Suprapubic skin (tissue), 4 donors: ENCODE measurements around the gene ARRDC5. TPM values are rescaled to one million over a fixed set of nuclear protein-coding genes. Genes with fewer than 3 reads are reported as not detected.
"Not testable (repeated sequence)": the region's sequence is repeated elsewhere in the genome, so short reads cannot be mapped to it uniquely, and the experiment has no call there.

ENCODE experiments used
- DNase-seq, 2 donors: peaks; one replicate each; pipeline ENCODE4 v3.0.0-alpha.2; 2019; ENCODE audit warnings: low spot score in 2 of 2
- H3K27ac ChIP-seq: fragments of 200-600 bp; sonication (generic); one replicate; pipeline ENCODE4 v1.5.1; 2019
- H3K27me3 ChIP-seq: fragments of 200-600 bp; sonication (generic); one replicate; pipeline ENCODE4 v1.5.1; 2019
- H3K36me3 ChIP-seq: fragments of 200-600 bp; sonication (generic); one replicate; pipeline ENCODE4 v1.5.1; 2019
- H3K4me1 ChIP-seq: fragments of 200-600 bp; sonication (generic); one replicate; pipeline ENCODE4 v1.5.1; 2019
- H3K4me3 ChIP-seq: fragments of 200-600 bp; sonication (generic); one replicate; pipeline ENCODE4 v1.5.1; 2019; ENCODE audit warnings: mild to moderate bottlenecking
- H3K9me3 ChIP-seq: fragments of 200-600 bp; sonication (generic); one replicate; pipeline ENCODE4 v1.5.1; 2019
- EP300 ChIP-seq: sonication (generic); formaldehyde crosslinking; IDR thresholded peaks from one replicate; pipeline ENCODE4 v1.6.1; 2017; ENCODE audit warnings: antibody characterized with exemption
- POLR2A ChIP-seq, 2 donors: fragments of 450-650 bp; IDR thresholded peaks; one replicate each; pipeline ENCODE4 v1.6.1; 2017; ENCODE audit warnings: antibody characterized with exemption in 2 of 2, mild to moderate bottlenecking in 2 of 2, moderate library complexity in 2 of 2
- POLR2AphosphoS5 ChIP-seq, 3 donors: sonication (generic); formaldehyde crosslinking; IDR thresholded peaks; one replicate each; pipeline ENCODE4 v1.6.1; 2017; ENCODE audit warnings: antibody characterized with exemption in 3 of 3
- WGBS: methylation state at CpG from one replicate; pipeline ENCODE4 v1.1.5; 2018; 5-methylcytosine and 5-hydroxymethylcytosine counted together
- total RNA-seq, 4 donors: library from RNA; depleted of rRNA; stranded (reverse); fragments of >200 nt; gene quantifications; one replicate each; pipeline ENCODE4 v1.1.0, GENCODE V29; 2016
- TF ChIP-seq, protein P1 (sequence below), 2 donors: fragments of 200-600 bp in 1 of 2; fragments of 450-650 bp in 1 of 2; sonication (generic) in 1 of 2; IDR thresholded peaks; one replicate each; pipeline ENCODE4 v1.5.1; 2016 to 2019; ENCODE audit warnings: antibody characterized with exemption in 2 of 2, mild to moderate bottlenecking in 1 of 2, moderate library complexity in 1 of 2

Gene ARRDC5
- under 1 TPM in 1 of 4 donors, not detected in 3; 0.48 TPM for total RNA-seq

DNA sequence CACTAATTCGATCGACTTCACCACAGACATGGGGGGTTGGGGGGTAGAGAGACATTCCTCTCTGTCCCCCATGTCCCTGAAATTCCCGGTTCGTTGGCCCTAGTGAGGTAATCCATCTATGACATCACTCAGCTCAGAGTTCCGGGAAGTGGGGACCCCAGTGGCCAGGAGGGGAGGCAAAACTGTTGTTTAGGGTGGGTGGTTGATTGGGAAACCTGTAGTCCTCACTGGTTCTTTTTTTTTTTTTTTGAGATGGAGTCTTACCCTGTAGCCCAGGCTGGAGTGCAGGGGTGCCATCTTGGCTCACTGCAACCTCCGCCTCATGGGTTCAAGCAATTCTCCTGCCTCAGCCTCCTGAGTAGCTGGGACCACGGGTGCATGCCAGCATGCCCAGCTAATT, at the start of gene ARRDC5:
ARRDC5 (minus strand) TSS at position 101 of the 400 bp plus-strand sequence; CDS start at position 30, 71 bp downstream.
- DNase-seq = no peak
- Histone ChIP-seq H3K36me3 (no peaks in the 10 kb centered on the region), H3K27ac (no peak within 1 kb of the TSS), H3K9me3 (no peaks in the 10 kb centered on the region), H3K4me3 (no peak within 1 kb of the TSS), H3K4me1 (no peaks in the 10 kb centered on the region), H3K27me3 (no peaks in the 10 kb centered on the region)
- TF ChIP-seq POLR2AphosphoS5 (IDR thresholded peaks at IDR 0.05) = no peak
- WGBS = 81% methylated on average over 7 of the region's 7 CpGs

DNA sequence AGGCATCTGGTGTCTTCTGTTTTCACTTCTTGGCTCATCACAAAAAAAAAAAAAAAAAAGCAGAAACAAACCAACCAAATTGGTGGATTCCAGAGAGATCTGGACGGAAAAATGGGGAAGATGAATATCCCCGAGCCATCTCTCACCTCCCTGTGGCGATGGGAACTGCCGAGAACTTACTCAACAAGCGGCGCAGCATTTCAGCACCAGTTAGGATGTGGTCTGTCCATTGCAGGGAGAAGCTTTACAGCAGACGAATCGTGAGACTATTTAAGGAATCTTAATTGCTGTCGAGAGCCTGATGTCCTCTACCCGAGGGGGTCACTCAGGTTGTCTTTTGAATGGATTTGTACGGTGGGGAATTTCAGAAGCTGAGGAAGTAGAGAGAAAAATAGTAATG, 49.0 kb upstream of the ARRDC5 start:
- Histone ChIP-seq H3K9me3 (no peaks in the 10 kb centered on the region), H3K36me3 (no peaks in the 10 kb centered on the region), H3K4me1 (no peaks in the 10 kb centered on the region), H3K4me3 (no peak overlapping the region), H3K27ac (no peak overlapping the region), H3K27me3 (no peaks in the 10 kb centered on the region)
- WGBS = 84% methylated on average over 11 of the region's 11 CpGs
- TF ChIP-seq EP300 = no peak
- no peak for TF ChIP-seq POLR2AphosphoS5 (IDR thresholded peaks at IDR 0.05)
- no peak for TF ChIP-seq POLR2A (IDR thresholded peaks at IDR 0.05)
- TF ChIP-seq, protein P1, sequence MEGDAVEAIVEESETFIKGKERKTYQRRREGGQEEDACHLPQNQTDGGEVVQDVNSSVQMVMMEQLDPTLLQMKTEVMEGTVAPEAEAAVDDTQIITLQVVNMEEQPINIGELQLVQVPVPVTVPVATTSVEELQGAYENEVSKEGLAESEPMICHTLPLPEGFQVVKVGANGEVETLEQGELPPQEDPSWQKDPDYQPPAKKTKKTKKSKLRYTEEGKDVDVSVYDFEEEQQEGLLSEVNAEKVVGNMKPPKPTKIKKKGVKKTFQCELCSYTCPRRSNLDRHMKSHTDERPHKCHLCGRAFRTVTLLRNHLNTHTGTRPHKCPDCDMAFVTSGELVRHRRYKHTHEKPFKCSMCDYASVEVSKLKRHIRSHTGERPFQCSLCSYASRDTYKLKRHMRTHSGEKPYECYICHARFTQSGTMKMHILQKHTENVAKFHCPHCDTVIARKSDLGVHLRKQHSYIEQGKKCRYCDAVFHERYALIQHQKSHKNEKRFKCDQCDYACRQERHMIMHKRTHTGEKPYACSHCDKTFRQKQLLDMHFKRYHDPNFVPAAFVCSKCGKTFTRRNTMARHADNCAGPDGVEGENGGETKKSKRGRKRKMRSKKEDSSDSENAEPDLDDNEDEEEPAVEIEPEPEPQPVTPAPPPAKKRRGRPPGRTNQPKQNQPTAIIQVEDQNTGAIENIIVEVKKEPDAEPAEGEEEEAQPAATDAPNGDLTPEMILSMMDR (IDR thresholded peaks at IDR 0.05) = no peak
- no peak for DNase-seq

DNA sequence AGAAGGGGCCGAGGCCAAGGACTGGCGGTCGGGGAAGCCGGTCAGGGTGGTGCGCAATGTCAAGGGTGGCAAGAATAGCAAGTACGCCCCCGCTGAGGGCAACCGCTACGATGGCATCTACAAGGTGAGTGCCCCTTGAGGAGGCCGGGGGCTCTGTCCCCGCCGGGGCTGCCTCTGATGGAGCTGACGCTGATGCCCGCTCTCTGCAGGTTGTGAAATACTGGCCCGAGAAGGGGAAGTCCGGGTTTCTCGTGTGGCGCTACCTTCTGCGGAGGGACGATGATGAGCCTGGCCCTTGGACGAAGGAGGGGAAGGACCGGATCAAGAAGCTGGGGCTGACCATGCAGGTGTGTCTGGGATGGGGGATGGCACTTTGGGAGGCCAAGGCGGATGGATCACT, 48.0 kb upstream of the ARRDC5 start:
- H3K36me3 ChIP-seq, DNase-seq, H3K4me3 ChIP-seq, H3K9me3 ChIP-seq, H3K27me3 ChIP-seq, H3K27ac ChIP-seq, H3K4me1 ChIP-seq: not testable (repeated sequence)
- 80% methylated on average over 16 of the region's 23 CpGs for WGBS

DNA sequence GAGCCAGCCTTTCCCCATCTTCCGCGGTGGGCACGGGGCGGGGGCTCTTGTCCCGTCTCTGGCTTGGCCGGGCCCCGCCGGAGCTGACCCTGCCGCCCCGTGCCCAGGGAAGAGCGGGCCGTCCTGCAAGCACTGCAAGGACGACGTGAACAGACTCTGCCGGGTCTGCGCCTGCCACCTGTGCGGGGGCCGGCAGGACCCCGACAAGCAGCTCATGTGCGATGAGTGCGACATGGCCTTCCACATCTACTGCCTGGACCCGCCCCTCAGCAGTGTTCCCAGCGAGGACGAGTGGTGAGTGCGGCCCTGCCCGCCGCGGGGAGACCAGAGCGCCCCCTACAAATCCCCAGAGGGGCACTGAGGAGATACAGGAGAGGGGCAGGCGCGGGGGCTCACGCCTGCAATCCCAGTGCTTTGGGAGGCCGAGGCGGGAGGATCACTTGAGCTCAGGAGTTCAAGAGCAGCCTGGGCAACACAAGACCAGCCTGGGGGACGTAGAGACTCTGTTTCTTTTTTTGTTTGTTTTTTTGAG, 39.0 kb upstream of the ARRDC5 start:
- not testable (repeated sequence) for DNase-seq, H3K4me3 ChIP-seq, H3K4me1 ChIP-seq, H3K36me3 ChIP-seq, H3K27ac ChIP-seq, H3K9me3 ChIP-seq, H3K27me3 ChIP-seq
- 94% methylated on average over 14 of the region's 35 CpGs for WGBS

DNA sequence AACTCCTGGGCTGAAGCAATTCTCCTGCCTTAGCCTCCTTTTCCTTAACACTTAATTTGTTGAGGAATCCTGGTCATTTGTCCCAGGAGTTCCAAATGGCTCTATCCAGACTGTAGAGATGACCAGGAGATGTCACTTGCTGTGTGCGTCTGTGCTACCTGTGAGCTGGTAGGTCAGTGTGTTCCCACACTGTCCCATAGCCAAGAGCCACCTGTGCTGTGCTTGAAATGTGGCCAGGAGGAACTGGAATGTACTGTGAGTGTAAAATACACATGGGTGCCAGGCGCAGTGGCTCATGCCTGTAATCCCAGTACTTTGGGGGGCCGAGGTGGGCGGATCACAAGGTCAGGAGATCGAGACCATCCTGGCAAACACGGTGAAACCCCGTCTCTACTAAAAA, 36.8 kb upstream of the ARRDC5 start:
- no peaks in the 10 kb centered on the region for H3K36me3 ChIP-seq
- H3K4me1 ChIP-seq = no peaks in the 10 kb centered on the region
- no peak overlapping the region for H3K27ac ChIP-seq
- no peak for DNase-seq
- WGBS = 97% methylated on average over 6 of the region's 7 CpGs
- no peak overlapping the region for H3K4me3 ChIP-seq
- H3K9me3 ChIP-seq = no peaks in the 10 kb centered on the region
- TF ChIP-seq POLR2A (IDR thresholded peaks at IDR 0.05) = no peak
- TF ChIP-seq POLR2AphosphoS5 (IDR thresholded peaks at IDR 0.05) = no peak
- TF ChIP-seq, protein P1 (IDR thresholded peaks at IDR 0.05) = no peak
- no peak for TF ChIP-seq EP300
- H3K27me3 ChIP-seq = no peaks in the 10 kb centered on the region

DNA sequence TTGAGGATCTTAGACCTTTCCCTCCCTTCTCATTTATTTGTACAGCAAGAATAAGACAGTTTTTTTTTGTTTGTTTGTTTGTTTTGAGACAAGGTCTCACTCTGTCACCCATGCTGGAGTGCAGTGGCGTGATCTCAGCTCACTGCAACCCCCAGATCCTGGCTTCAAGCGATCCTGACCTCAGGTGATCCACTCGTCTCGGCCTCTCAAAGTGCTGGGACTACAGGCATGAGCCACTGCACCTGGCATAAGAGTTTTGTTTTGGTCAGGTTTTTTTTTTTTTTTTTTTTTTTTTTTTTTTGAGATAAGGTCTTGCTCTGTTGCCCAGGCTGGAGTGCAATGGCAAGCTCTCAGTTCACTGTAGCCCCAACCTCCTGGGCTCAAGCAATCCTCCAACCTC, 35.8 kb upstream of the ARRDC5 start:
- H3K9me3 ChIP-seq, H3K27ac ChIP-seq, H3K36me3 ChIP-seq, H3K4me3 ChIP-seq, H3K27me3 ChIP-seq, H3K4me1 ChIP-seq, DNase-seq: not testable (repeated sequence)
- 97% methylated on average over 4 of the region's 4 CpGs for WGBS

DNA sequence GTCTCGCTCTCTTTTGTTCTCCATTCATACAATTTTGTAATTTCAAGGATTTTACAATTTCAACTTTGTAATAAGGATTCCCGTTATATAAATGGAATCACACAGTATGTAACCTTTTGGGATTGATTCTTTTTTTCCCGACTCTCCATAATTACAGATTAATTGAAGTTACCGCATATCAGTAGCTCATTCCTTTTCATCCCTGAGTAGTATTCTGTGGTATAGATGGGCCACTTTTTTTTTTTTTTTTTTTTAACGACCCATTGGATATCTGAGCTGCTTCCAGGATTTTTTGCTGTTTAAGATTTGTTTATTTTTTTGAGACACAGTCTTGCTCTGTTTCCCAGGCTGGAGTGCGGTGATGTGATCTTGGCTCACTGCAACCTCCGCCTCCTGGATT, 34.4 kb upstream of the ARRDC5 start:
- Histone ChIP-seq H3K4me3 (no peak overlapping the region), H3K9me3 (no peaks in the 10 kb centered on the region), H3K27ac (no peak overlapping the region), H3K36me3 (no peaks in the 10 kb centered on the region), H3K4me1 (no peaks in the 10 kb centered on the region), H3K27me3 (no peaks in the 10 kb centered on the region)
- WGBS = 97% methylated on average over 7 of the region's 7 CpGs
- DNase-seq = no peak
- TF ChIP-seq, protein P1 (IDR thresholded peaks at IDR 0.05) = no peak
- no peak for TF ChIP-seq EP300
- TF ChIP-seq POLR2A (IDR thresholded peaks at IDR 0.05) = no peak
- TF ChIP-seq POLR2AphosphoS5 (IDR thresholded peaks at IDR 0.05) = no peak
